Measurements from ENCODE around the gene GP1BB.
"Not testable (repeated sequence)": the region's sequence is repeated elsewhere in the genome, so short reads cannot be mapped to it uniquely, and the experiment has no call there.

Gene GP1BB

DNA sequence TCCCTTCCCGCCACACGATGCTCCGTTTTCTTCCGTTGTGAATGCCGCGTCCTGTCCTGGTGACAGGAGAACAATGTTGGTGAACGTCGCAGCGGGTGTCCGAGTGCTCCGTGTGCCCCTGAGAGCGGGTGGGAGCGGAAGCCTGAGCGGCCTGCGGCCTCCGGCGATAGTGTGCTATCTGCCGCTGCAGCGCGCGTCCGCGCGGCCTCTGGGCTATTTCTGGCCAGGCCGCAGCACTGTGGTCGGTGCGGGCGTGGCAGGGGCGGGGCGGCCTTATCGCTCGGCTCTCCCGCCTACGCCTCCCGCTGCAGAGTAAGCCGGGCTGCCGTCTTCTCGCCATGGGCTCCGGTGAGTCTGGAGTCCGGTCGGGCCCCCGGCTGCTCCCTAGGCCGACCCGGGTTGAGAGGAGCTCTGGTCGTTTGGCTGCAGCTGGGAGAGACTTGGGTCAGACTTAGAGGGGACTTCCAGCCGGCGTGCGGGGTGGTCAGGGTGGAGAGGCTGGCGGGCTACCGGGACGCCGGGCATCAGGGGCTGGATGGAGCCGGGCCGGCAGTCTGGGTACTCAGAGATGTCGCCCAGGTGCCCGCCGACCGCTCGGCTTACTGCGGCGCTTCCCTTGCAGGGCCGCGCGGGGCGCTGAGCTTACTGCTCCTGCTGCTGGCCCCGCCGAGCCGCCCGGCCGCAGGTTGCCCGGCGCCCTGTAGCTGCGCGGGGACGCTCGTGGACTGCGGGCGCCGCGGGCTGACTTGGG is at the start of gene GP1BB:
Gene GP1BB, plus strand, starts transcription at position 308 of the 751 bp plus-strand sequence. Its CDS starts 31 bp downstream, at position 339.
- H3K9me3 Mint-ChIP-seq, result no peaks in the 10 kb centered on the region
- no peak within 1 kb of the TSS for H3K27ac Mint-ChIP-seq
- peaks cover 28% of the 10 kb centered on the region for H3K27me3 Mint-ChIP-seq
- peaks cover 15% of the 10 kb centered on the region for H3K4me1 Mint-ChIP-seq
- H3K36me3 Mint-ChIP-seq, result peaks cover 2% of the 10 kb centered on the region
- H3K4me3 Mint-ChIP-seq, result no peak within 1 kb of the TSS

DNA sequence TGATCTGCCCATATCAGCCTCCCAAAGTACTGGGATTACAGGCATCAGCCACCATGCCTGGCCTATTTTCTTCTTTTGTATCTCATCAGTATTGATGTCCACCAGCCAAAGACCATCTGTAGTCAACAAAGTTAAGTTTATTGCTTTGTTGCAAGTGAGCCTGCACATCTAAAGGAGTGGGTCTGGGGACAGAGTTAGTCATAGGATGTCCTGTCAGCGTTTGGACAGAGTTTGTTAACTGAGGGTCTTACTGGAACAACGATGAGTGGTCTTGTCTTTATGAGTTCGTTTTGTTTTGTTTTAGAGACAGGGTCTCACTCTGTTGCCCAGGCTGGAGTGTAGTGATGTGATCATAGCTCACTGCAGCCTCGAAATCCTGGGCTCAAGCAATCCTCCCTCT is 49.7 kb upstream of the GP1BB start:
- Mint-ChIP-seq H3K4me1 (no peaks in the 10 kb centered on the region), H3K9me3 (no peaks in the 10 kb centered on the region), H3K27me3 (no peaks in the 10 kb centered on the region), H3K27ac (no peak overlapping the region), H3K4me3 (no peak overlapping the region), H3K36me3 (no peaks in the 10 kb centered on the region)

DNA sequence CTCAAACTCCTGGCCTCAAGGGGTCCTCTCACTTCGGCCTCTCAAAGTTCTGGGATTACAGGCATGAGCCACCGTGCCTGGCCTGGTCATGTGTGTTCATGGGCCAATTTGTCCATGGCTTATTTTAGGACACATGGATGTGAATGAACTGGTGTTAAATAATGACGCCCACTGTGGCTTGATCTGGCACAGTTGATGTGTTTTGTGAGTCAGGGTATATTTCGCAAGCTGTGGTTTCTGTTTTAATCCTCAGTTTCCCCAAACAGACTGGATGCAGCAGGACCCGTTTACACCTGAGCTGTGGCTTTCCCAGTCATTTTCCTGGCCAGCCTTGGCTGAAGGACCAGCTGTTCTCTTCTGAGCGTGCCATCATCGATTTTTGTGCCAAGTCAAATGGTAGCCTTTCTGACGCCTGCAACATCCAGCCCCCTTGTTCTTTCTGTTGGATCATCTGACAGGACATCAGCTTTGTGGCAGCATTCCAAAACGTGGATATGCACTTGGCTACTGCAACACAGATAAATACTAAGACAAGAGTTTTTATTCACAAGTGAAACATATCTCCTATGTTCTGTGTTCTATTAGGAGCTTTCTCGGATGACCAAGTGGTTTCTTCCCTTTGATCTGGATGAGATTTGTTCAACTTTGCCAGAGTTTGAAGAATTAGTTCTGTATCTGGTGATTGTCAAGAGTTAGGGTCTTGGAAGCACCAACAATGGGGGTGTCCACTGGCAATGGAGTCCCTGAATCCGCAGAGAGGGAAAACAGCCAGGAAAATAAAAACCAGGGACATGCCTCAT is 49.0 kb upstream of the GP1BB start:
- Mint-ChIP-seq H3K36me3 (no peaks in the 10 kb centered on the region), H3K4me1 (no peaks in the 10 kb centered on the region), H3K4me3 (no peak overlapping the region), H3K9me3 (no peaks in the 10 kb centered on the region), H3K27ac (no peak overlapping the region), H3K27me3 (no peaks in the 10 kb centered on the region)

DNA sequence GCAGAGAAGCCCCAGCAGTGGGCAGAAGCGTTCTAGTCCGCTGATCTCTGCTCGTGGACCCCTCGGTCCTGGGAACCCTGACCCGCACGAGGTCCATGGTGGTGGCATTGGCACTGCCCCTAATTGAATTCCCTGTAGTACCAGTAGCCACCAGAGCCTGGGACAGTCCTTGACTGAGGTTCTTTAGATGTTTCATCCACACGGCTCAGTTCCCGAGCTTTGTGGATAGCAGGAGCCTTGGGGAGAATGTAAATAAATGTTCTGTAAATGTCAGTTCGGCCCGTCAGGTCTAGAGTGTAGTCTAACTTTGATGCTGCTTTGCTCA is 48.4 kb upstream of the GP1BB start:
- H3K4me1 Mint-ChIP-seq, result no peaks in the 10 kb centered on the region
- no peak overlapping the region for H3K27ac Mint-ChIP-seq
- no peak overlapping the region for H3K4me3 Mint-ChIP-seq
- H3K36me3 Mint-ChIP-seq, result no peaks in the 10 kb centered on the region
- H3K27me3 Mint-ChIP-seq, result no peaks in the 10 kb centered on the region
- H3K9me3 Mint-ChIP-seq, result no peaks in the 10 kb centered on the region

DNA sequence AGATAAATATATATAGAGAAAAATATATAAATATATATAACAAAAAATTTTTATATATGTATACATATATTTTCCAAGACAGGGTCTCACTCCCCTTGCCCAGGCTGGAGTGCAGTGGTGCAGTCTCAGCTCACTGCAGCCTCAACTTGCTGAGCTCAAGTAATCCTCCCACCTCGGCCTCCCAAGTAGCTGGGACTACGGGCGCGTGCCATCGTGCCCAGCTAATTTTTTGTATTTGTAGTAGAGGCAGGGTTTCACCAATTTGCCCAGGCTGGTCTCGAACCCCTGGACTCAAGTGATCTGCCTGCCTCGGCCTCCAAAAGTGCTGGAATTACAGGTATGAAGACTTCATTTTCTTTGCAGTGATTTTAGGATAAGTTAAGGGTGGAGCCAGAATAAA is 47.9 kb upstream of the GP1BB start:
- H3K27ac Mint-ChIP-seq, result no peak overlapping the region
- no peaks in the 10 kb centered on the region for H3K36me3 Mint-ChIP-seq
- H3K9me3 Mint-ChIP-seq, result no peaks in the 10 kb centered on the region
- peaks cover under 1% of the 10 kb centered on the region for H3K27me3 Mint-ChIP-seq
- no peaks in the 10 kb centered on the region for H3K4me1 Mint-ChIP-seq
- no peak overlapping the region for H3K4me3 Mint-ChIP-seq

DNA sequence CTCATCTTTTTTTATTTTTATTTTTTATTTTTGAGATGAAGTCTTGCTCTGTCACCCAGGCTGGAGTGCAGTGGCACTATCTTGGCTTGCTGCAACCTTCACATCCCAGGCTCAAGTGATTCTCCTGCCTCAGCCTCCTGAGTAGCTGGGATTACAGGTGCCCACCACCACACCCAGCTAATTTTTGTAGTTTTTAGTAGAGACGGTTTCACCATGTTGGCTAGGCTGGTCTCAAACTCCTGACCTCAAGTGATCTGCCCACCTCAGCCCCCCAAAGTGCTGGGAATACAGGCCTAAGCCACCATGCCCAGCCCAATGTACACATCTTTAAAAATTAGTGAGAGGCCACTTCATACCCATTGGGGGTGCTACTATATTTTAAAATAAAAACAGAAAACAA is 46.9 kb upstream of the GP1BB start:
- H3K4me1 Mint-ChIP-seq, H3K4me3 Mint-ChIP-seq, H3K36me3 Mint-ChIP-seq, H3K27ac Mint-ChIP-seq, H3K9me3 Mint-ChIP-seq, H3K27me3 Mint-ChIP-seq: not testable (repeated sequence)

DNA sequence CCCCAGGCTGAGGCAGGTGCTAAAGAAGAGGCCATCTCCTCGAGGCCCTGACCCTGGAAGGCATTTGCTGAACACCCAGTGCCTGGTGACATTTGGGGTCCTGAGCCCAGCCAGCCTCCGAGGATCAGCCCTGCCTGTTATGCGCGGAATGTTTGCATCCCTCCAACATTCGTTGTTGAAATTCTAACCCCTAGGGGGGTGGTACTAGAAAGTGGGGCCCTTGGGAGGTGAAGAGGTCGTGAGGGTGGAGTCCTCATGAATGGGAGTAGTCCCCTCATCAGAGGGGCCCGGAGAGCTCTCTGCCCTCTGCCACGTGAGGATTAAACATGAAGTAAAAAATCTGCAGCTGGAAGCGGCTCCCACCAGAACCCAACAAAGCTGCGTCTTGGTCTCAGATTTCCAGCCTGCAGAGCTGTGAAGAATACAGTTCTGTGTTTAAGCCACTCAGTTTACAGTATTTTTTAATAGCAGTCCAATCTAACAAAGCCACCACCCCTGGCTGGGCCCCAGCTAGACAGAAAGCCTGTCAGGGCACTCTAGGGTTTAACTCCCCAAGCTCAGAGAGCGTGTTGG is 44.3 kb upstream of the GP1BB start:
- Mint-ChIP-seq H3K4me3 (no peak overlapping the region), H3K9me3 (no peaks in the 10 kb centered on the region), H3K4me1 (no peaks in the 10 kb centered on the region), H3K36me3 (no peaks in the 10 kb centered on the region), H3K27me3 (peaks cover 14% of the 10 kb centered on the region), H3K27ac (no peak overlapping the region)

DNA sequence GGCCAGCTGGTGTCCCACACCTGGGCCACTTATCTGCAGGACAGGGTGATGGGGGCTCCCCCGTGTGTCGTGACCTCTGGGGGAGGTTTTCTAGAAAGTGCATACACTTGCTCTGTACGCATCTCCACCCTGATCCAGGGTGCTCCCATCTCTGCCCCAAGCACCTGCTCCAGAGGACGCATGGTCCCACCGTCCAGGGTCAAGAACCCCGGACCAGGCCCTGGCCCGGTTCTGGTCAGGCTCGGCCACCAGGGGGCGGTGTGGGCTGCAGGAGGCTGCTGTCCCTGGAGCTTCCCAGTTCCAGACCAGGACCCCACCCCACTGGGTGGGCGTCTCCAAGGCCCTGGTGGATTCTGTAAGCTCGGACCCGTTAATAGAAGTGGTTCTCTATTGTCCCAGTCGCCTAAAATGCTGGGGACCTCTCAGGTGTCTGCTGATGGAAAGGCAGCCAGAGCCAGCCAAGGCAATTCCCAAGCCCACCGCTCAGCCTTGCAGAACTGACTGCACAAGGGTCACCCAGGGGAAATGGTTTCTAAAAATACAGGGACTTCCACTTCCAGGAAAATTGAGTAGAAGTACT is 43.7 kb upstream of the GP1BB start:
- Mint-ChIP-seq H3K4me3 (no peak overlapping the region), H3K9me3 (no peaks in the 10 kb centered on the region)

DNA sequence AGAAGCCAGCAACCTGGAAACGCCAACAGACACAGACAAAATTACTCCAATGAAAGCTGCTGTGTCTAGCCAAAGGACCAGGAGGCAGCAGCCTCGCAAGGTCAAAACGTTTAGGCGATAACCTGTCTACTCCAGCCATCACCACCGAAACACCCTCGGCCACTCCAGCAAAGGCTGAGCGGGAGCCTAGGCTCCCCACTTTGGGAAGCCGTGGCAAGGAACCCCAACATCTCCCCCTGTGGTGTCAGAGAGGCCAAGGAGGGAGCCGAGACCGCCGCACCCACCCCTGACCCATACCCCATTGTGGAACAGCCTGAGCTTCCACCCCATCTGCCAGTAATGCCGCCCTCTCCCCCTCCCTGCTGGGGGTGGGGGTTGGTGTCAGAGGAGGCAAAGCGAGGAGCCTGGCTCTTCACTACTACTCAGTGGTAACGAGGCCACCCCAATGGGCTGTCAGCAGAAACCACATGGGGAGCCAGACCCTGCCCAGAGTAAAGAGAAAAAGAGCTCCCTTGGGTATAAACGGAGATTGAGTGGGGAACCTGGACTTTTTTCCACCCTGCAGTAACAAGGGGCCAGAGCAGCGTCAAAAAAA is 43.0 kb upstream of the GP1BB start:
- no peaks in the 10 kb centered on the region for H3K9me3 Mint-ChIP-seq
- H3K27me3 Mint-ChIP-seq, result peaks cover 14% of the 10 kb centered on the region
- no peak overlapping the region for H3K27ac Mint-ChIP-seq
- no peaks in the 10 kb centered on the region for H3K4me1 Mint-ChIP-seq
- no peaks in the 10 kb centered on the region for H3K36me3 Mint-ChIP-seq
- H3K4me3 Mint-ChIP-seq, result no peak overlapping the region

More for the DNA sequence above, 43.7 kb upstream of the GP1BB start:
- Mint-ChIP-seq H3K27ac (no peak overlapping the region), H3K27me3 (peaks cover 14% of the 10 kb centered on the region), H3K4me1 (no peaks in the 10 kb centered on the region), H3K36me3 (no peaks in the 10 kb centered on the region)

DNA sequence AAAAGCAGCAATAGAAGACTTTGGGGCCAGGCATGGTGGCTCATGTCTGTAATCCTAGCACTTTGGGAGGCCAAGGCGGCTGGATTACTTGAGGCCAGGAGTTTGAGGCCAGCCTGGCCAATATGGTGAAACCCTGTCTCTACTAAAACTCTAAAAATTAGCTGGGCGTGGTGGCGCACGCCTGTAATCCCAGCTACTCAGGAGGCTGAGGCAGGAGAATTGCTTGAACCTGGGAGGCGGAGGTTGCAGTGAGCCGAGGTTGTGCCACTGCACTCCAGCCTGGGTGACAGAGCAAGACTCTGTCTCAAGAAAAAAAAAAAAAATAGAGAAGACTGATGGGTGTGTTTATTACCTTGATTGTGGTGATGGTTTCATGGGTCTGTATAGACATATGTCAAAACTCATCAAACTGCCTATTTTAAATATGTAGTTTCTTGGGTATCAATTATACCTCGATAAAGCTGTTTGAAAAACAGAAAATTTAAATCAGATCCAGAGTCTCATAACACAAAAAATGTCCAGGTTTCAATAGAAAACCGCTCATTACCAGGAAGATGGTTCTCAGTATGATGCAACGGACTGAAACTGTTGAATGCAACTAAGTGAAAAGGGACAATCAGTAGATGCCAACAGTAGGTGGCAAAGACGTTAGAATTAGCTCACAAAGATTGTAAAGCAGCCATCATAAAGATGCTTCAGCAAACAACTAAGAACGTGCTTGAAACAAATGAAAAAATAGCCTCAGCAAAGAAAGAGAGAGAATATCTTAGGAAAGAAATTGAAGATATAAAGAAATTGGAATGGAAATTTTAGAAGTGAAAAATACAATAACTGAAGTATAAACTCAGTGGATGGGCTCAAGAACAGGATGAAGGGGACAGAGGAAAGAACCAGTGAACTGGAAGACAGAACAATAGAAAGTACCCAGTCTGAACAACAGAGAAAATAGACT is 42.2 kb upstream of the GP1BB start:
- H3K4me3 Mint-ChIP-seq, result no peak overlapping the region
- H3K4me1 Mint-ChIP-seq, result no peaks in the 10 kb centered on the region
- no peaks in the 10 kb centered on the region for H3K36me3 Mint-ChIP-seq
- H3K27ac Mint-ChIP-seq, result no peak overlapping the region
- H3K9me3 Mint-ChIP-seq, result no peaks in the 10 kb centered on the region
- H3K27me3 Mint-ChIP-seq, result peaks cover 14% of the 10 kb centered on the region

DNA sequence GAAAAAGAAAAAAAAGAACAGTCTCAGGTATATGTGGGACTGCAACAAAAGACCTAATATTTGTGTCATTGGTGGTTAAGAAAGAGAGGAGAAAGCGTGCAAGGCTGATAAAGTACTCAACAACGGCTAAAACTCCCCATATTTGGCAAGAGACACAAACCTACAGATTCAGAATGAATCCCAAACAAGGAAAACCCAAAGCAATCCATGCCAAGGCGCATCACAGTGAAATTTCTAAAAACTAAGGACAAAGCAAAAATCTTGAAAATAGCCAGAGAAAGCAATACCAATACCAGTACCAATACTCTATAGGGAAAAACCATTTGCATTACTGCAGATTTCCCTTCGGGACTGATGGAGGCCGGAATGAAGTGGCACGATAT is 41.5 kb upstream of the GP1BB start:
- Mint-ChIP-seq H3K36me3 (no peaks in the 10 kb centered on the region), H3K4me3 (no peak overlapping the region), H3K27me3 (peaks cover 14% of the 10 kb centered on the region), H3K4me1 (no peaks in the 10 kb centered on the region), H3K9me3 (no peaks in the 10 kb centered on the region), H3K27ac (no peak overlapping the region)

DNA sequence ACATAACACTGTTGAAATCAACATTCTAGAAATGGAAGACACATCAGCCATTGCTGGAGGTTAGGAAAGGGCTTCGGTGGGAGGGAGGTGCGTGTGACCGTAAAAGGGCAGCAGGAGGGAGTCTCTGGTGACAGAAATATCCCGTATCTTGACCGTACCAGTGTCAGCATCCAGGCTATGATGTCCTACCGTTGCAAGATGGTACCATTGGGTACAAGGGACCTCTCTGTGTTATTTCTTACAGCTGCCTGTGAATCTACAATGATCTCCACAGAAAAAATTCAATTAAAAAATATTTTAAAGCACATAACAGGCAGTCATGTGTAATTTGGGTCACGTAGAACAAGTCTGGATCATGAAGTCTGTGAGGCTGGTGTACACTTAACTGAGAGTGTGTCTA is 36.4 kb upstream of the GP1BB start:
- H3K9me3 Mint-ChIP-seq, result no peaks in the 10 kb centered on the region
- peaks cover 3% of the 10 kb centered on the region for H3K27me3 Mint-ChIP-seq
- no peaks in the 10 kb centered on the region for H3K4me1 Mint-ChIP-seq
- H3K27ac Mint-ChIP-seq, result no peak overlapping the region
- no peaks in the 10 kb centered on the region for H3K36me3 Mint-ChIP-seq
- H3K4me3 Mint-ChIP-seq, result no peak overlapping the region

DNA sequence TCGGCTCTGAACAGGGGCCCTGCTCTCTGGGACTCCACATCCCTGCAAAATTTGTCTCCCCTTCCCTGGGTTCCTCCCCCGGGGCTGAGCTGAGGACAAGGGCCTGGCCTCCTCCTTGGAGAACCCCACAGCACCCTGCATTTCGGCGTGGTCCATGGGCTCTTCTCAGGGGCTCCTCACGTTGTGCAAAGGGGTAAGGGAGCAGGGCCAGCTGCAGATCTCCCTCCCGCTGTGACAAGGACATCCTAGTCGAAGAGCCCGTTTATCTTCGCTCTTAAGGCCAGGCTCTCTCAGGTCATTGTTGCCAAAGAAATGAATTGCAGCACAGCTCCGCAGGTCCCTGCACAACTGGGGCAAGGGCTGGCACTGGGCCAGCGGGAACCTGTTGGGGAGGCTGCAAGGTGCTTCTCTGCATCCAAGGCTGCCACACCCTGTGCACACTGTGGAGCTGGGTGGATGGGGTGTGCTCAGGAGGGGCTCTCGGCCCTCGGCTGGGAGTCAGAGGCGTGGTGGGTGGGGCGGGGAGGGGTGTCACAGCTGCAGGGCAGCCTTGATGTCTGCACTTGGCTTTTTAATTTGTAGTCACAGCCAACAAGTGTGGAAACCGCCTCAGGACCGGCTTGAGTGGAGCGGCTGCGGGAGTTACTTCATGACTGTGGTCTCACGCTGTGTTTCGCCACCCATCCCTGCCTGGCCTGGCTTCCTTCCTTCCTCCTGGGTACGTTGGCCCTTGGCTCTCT is 35.6 kb upstream of the GP1BB start:
- Mint-ChIP-seq H3K4me3 (no peak overlapping the region), H3K27ac (no peak overlapping the region), H3K27me3 (peaks cover 3% of the 10 kb centered on the region), H3K9me3 (no peaks in the 10 kb centered on the region), H3K36me3 (no peaks in the 10 kb centered on the region), H3K4me1 (no peaks in the 10 kb centered on the region)
